H9 (cell line): ENCODE results near the gene KRTAP12-4. TPM values are rescaled to one million over a fixed set of nuclear protein-coding genes. Genes with fewer than 3 reads are reported as not detected.

Experiments used
- DNase-seq: peaks from one replicate; pipeline ENCODE4 v3.0.0-alpha.2; 2017
- H2AFZ ChIP-seq: one replicate; pipeline ENCODE4 v1.6.1; 2013; ENCODE audit warnings: mild to moderate bottlenecking, low read length, control low read depth, moderate library complexity
- H2AK5ac ChIP-seq: 2 replicates; pipeline ENCODE4 v1.6.1; 2013; ENCODE audit warnings: low read length, control low read depth, mixed read lengths; ENCODE audit not compliant: insufficient read length
- H2BK120ac ChIP-seq: one replicate; pipeline ENCODE4 v1.6.1; 2013; ENCODE audit warnings: low read depth, mild to moderate bottlenecking, low read length, control low read depth, inconsistent platforms; ENCODE audit not compliant: poor library complexity, severe bottlenecking
- H2BK12ac ChIP-seq: 2 replicates; pipeline ENCODE4 v1.6.1; 2013; ENCODE audit warnings: low read length, control low read depth, mixed read lengths, low read depth; ENCODE audit not compliant: insufficient read length
- H2BK15ac ChIP-seq: 2 replicates; pipeline ENCODE4 v1.6.1; 2013; ENCODE audit warnings: low read depth, low read length, control low read depth
- H2BK20ac ChIP-seq: one replicate; pipeline ENCODE4 v1.6.1; 2013; ENCODE audit warnings: low read depth, mild to moderate bottlenecking, low read length, control low read depth, inconsistent platforms; ENCODE audit not compliant: poor library complexity, severe bottlenecking
- H2BK5ac ChIP-seq: 2 replicates; pipeline ENCODE4 v1.6.1; 2013; ENCODE audit warnings: low read length, control low read depth, mixed read lengths; ENCODE audit not compliant: insufficient read length
- H3K14ac ChIP-seq: 2 replicates; pipeline ENCODE4 v1.6.1; 2013; ENCODE audit warnings: low read length, control low read depth; ENCODE audit not compliant: insufficient read depth
- H3K18ac ChIP-seq: 2 replicates; pipeline ENCODE4 v1.6.1; 2013; ENCODE audit warnings: low read depth, mild to moderate bottlenecking, mixed read lengths, low read length, control low read depth; ENCODE audit not compliant: insufficient read length
- H3K23ac ChIP-seq: 2 replicates; pipeline ENCODE4 v1.6.1; 2013; ENCODE audit warnings: low read length, control low read depth, mixed read lengths, low read depth; ENCODE audit not compliant: insufficient read length
- H3K23me2 ChIP-seq: 2 replicates; pipeline ENCODE4 v1.6.1; 2013; ENCODE audit warnings: low read depth, mild to moderate bottlenecking, mixed read lengths, low read length, control low read depth; ENCODE audit not compliant: insufficient read length, poor library complexity, severe bottlenecking
- H3K27ac ChIP-seq: 2 replicates; pipeline ENCODE4 v1.5.1; 2013; ENCODE audit warnings: low read length, control low read depth, mixed read lengths, low read depth; ENCODE audit not compliant: insufficient read length
- H3K27me3 ChIP-seq: 2 replicates; pipeline ENCODE4 v1.6.1; 2013; ENCODE audit warnings: low read length, control low read depth, inconsistent platforms; ENCODE audit not compliant: insufficient read depth
- H3K4ac ChIP-seq: 2 replicates; pipeline ENCODE4 v1.6.1; 2013; ENCODE audit warnings: low read depth, mild to moderate bottlenecking, control low read depth, inconsistent platforms, low read length, moderate library complexity
- H3K4me1 ChIP-seq: 2 replicates; pipeline ENCODE4 v1.6.1; 2013; ENCODE audit warnings: low read length, control low read depth, inconsistent platforms; ENCODE audit not compliant: insufficient read depth
- H3K4me2 ChIP-seq: 2 replicates; pipeline ENCODE4 v1.6.1; 2013; ENCODE audit warnings: low read length, control low read depth, mixed read lengths; ENCODE audit not compliant: insufficient read length, insufficient read depth
- H3K56ac ChIP-seq: 2 replicates; pipeline ENCODE4 v1.6.1; 2013; ENCODE audit warnings: low read depth, mild to moderate bottlenecking, mixed read lengths, low read length, control low read depth; ENCODE audit not compliant: insufficient read length
- H3K79me1 ChIP-seq: 2 replicates; pipeline ENCODE4 v1.6.1; 2013; ENCODE audit warnings: low read depth, mild to moderate bottlenecking, moderate library complexity, low read length, control low read depth, inconsistent platforms; ENCODE audit not compliant: insufficient read depth, poor library complexity, severe bottlenecking
- H3K79me2 ChIP-seq: 2 replicates; pipeline ENCODE4 v1.6.1; 2013; ENCODE audit warnings: low read length, control low read depth, inconsistent platforms; ENCODE audit not compliant: insufficient read depth
- H3K9ac ChIP-seq: 2 replicates; pipeline ENCODE4 v1.6.1; 2013; ENCODE audit warnings: low read length, control low read depth, mixed read lengths; ENCODE audit not compliant: insufficient read length; ENCODE audit errors: extremely low read depth
- H3K9me3 ChIP-seq: one replicate; pipeline ENCODE4 v1.6.1; 2013; ENCODE audit warnings: low read depth, low read length, inconsistent platforms; ENCODE audit not compliant: control insufficient read depth
- H3T11ph ChIP-seq: one replicate; pipeline ENCODE4 v1.6.1; 2013; ENCODE audit warnings: mild to moderate bottlenecking, low read length, control low read depth, inconsistent platforms
- H4K20me1 ChIP-seq: one replicate; pipeline ENCODE4 v1.6.1; 2013; ENCODE audit not compliant: control insufficient read depth, insufficient read length, insufficient read depth
- H4K5ac ChIP-seq: 2 replicates; pipeline ENCODE4 v1.6.1; 2013; ENCODE audit warnings: low read depth, mild to moderate bottlenecking, mixed read lengths, low read length, control low read depth; ENCODE audit not compliant: insufficient read length
- H4K8ac ChIP-seq: replicated peaks from 2 replicates; pipeline ENCODE4 v1.6.1; 2013; ENCODE audit warnings: low read length, control low read depth, mixed read lengths, low read depth; ENCODE audit not compliant: insufficient read length
- H4K91ac ChIP-seq: 2 replicates; pipeline ENCODE4 v1.6.1; 2013; ENCODE audit warnings: low read depth, mild to moderate bottlenecking, moderate library complexity, mixed read lengths, low read length, control low read depth; ENCODE audit not compliant: insufficient read length
- H3K27ac Mint-ChIP-seq, 3 experiments: 2 replicates in 2 of 3; 3 replicates in 1 of 3; pipeline ENCODE4 v1.8.0; 2020 to 2021; ENCODE audit warnings: mixed read lengths in 3 of 3, mild to moderate bottlenecking in 1 of 3, moderate library complexity in 1 of 3
- H3K27me3 Mint-ChIP-seq: 2 replicates; pipeline ENCODE4 v1.8.0; 2021; ENCODE audit warnings: low read depth, mild to moderate bottlenecking, moderate library complexity, mixed read lengths
- H3K36me3 Mint-ChIP-seq, 3 experiments: 2 replicates in 2 of 3; 3 replicates in 1 of 3; pipeline ENCODE4 v1.8.0; 2020 to 2021; ENCODE audit warnings: low read depth in 3 of 3, mixed read lengths in 3 of 3; ENCODE audit not compliant: insufficient read depth in 1 of 3
- H3K4me1 Mint-ChIP-seq, 2 experiments: 2 replicates each; pipeline ENCODE4 v1.8.0; 2020; ENCODE audit warnings: mixed read lengths in 2 of 2
- H3K4me3 Mint-ChIP-seq, 2 experiments: 2 replicates in 1 of 2; 3 replicates in 1 of 2; pipeline ENCODE4 v1.8.0; 2020 to 2021; ENCODE audit warnings: mild to moderate bottlenecking in 2 of 2, mixed read lengths in 2 of 2, moderate library complexity in 1 of 2
- H3K9me3 Mint-ChIP-seq, 2 experiments: 2 replicates in 1 of 2; 3 replicates in 1 of 2; pipeline ENCODE4 v1.8.0; 2020; ENCODE audit warnings: mild to moderate bottlenecking in 2 of 2, mixed read lengths in 2 of 2, moderate library complexity in 1 of 2
- CTCF ChIP-seq: fragments of 200-600 bp; sonication (generic); conservative IDR thresholded peaks from 3 replicates; pipeline ENCODE4 v1.8.0; 2021; ENCODE audit warnings: antibody characterized with exemption, mild to moderate bottlenecking
- WGBS: extraction: QIAGEN DNeasy Blood & Tissue Kit; methylation state at CpG from one replicate; pipeline ENCODE4 v1.1.7; 2013; ENCODE audit warnings: missing lambda C conversion rate, low lambda C conversion rate, mixed read lengths; ENCODE audit not compliant: insufficient read length; ENCODE audit errors: extremely low coverage; 5-methylcytosine and 5-hydroxymethylcytosine counted together
- total RNA-seq: library from RNA; stranded (reverse); gene quantifications from 2 replicates; pipeline ENCODE4 v1.2.1, GENCODE V29; 2021

KRTAP12-4 gene
- total RNA-seq, 1 experiment from 2014 or later: not detected

DNA sequence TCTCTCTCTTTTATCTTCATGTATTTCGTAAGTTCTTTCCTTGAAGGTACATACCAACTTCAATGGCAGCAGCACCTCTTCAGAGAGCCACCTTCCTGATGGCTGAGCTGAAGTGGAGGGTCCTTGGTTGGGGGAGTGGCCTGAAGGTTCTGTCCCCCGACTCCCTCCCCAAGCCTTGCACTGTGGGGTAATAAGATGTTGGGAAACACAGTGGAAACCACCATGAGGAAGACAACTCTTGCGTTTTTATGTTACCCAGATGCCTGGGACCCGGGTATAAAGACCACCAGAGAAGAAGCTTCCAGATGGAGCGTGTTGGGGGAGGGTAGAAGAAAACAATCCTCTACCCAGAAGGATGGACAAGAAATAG, 4.1 kb upstream of the KRTAP12-4 start:
- Histone ChIP-seq H3K9me3 (no peaks in the 10 kb centered on the region), H2BK120ac (no peak overlapping the region), H3K14ac (no peak overlapping the region), H4K20me1 (no peaks in the 10 kb centered on the region), H2BK12ac (no peak overlapping the region), H3K18ac (no peak overlapping the region), H2AK5ac (no peak overlapping the region), H2BK5ac (no peak overlapping the region), H2BK20ac (no peak overlapping the region), H3K79me2 (no peaks in the 10 kb centered on the region), H2AFZ (no peak overlapping the region), H3K79me1 (no peaks in the 10 kb centered on the region), H3K56ac (no peak overlapping the region), H3K23ac (no peak overlapping the region), H3K23me2 (no peaks in the 10 kb centered on the region), H4K91ac (no peak overlapping the region), H3K27me3 (no peaks in the 10 kb centered on the region), H3K27ac (no peak overlapping the region), H3K4ac (no peak overlapping the region), H3K4me1 (no peaks in the 10 kb centered on the region), H3K4me2 (no peak overlapping the region), H3T11ph (no peak overlapping the region), H2BK15ac (no peak overlapping the region), H4K5ac (no peak overlapping the region), H3K9ac (no peak overlapping the region), H4K8ac (no peak overlapping the region)
- DNase-seq: no peak
- H3K4me3 Mint-ChIP-seq: no peak overlapping the region; a peak in 1 of 5 replicates
- peaks cover 8 to 11% of the 10 kb centered on the region in 2 experiments; a peak in 4 of 5 replicates for H3K9me3 Mint-ChIP-seq
- no CpG with 5 or more reads among the region's 5 CpGs for WGBS
- peaks cover 32 to 38% of the 10 kb centered on the region in 2 experiments for H3K4me1 Mint-ChIP-seq
- no peak overlapping the region for H3K27ac Mint-ChIP-seq
- peaks cover 2 to 10% (median 5%) of the 10 kb centered on the region in 3 experiments; a peak in 4 of 7 replicates for H3K36me3 Mint-ChIP-seq
- TF ChIP-seq CTCF: no peak
- peaks cover 14% of the 10 kb centered on the region for H3K27me3 Mint-ChIP-seq
